HG03066 (cell line): Measurements from ENCODE around the gene CBL.

ENCODE experiments used
- ATAC-seq: cut with Tn5 transposase; IDR thresholded peaks from one replicate; pipeline ENCODE4 v1.9.1; 2021; ENCODE audit warnings: low read depth; ENCODE audit not compliant: unreplicated experiment

Gene CBL

GRCh38 chr11:119340335-119341221, 134.4 kb downstream of the CBL start, which contains the start of gene C1QTNF5:
Gene C1QTNF5 (minus strand): TSS chr11:119340883. CDS start chr11:119340397, 486 bp downstream.
- ATAC-seq, result no peak

DNA sequence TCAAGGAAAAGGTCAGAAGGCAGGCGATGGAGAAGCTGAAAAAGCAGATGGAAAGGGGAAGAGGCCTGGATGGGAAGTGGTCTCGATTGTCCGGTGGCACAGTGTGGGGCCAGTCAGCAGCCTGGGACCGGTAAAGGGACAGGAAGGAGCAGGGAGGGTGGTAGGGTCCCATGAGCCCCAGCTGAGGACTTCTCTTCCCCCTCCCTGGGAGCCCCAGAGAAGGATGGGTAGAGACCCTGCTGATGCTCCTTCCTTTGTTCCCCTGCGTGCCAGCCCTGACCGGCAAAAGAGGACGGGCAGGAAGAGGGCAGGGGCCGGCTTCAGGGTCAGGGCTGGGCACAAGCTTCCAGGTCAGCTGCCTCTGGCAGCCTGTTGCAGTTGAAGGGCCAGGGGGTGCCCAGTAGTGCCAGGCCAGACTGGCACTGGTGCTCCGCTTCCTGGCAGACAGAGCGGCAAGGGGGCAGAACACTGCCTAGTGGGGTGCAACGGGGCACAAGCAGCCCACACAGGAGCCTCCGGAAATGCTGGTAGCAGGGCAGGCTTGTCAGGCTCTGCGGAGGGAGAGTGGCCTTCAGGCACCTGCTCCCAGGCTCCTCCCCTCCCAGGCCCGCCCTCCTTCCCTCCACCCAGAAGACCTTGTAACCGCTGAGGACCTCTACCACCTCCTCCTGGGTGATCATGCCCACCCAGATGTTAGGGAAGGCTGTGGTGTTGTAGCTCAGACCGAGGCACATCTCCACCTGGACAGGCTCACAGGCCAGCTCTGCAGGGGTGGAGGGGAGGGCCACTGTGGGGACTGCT, 135.3 kb downstream of the CBL start:
- ATAC-seq, result no peak

- no peak for ATAC-seq
Measured at GRCh38 chr11:119342023-119342300, 135.8 kb downstream of the CBL start.

DNA sequence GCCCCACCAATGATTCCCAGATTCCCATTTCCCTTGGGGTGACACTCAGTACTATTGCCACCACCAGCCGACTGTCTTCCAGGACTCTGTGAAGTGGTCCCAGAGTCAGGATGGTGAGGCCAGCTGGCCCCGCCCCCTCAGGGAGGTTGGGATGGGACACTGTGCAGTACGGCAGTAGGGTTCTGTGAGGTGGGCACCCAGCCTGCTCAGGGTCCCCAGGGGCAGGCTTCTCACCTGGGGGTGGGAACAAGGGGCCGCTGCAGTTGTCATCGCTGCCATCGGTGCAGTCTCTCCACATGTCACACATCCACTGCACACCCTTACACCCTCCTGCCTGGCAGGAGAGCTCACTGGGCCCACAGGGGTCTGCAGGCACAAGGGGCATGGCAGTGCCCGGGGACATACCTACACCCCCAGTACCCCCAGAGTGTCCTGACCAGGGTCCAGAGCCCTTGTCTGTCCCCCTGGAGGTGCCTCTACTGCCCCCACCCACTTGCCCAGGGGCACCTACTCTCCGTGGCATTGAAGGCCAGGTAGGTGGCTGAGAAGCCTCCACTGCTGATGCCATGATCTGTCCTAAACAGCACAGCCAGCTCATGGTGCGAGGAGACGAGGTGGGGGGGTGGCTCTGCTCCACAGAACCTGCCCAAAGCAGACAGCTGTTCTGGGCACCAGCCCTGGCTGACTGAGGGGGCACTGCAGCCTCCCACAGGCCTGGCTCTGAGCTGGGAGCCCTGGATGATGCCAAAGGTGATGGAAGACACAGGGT, 136.4 kb downstream of the CBL start:
- no peak for ATAC-seq

GRCh38 chr11:119343726-119344125, 137.6 kb downstream of the CBL start:
- ATAC-seq, result no peak

DNA sequence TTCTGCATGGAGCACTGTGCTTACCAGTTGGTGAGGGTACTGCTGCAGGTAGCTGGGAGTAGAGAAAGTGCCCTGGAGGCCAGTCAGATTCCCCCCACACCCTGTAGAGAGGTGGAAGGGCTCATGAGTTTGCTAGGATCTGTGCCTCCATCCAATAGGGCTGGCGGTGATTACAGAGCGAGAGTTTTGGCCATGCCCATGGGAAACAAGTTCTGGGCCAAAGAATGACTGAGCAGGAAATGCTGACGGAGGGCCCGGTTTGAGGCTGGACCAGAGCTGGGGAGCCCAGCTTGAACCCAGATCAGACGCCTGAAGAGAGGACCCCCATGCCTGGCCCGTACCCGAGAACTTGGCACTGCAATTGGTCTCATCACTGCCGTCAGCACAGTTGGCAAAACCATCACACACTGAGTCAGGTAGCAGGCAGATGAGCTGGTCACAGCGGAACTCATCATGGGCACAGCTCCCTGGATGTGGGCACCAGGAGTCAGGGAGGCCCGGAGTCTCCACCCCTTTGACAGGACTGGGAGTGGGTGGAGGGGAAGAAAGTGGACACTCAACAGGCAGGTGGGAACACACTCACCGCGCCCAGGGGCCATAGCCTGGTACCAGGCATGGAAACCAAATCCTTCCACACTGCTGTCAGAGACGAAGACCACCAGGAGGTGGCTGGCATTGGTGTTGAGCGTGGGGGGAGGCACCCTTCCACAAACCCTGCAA, 138.3 kb downstream of the CBL start:
- no peak for ATAC-seq

GRCh38 chr11:119345685-119346084, 139.5 kb downstream of the CBL start:
- no peak for ATAC-seq

- ATAC-seq, result no peak
Measured at GRCh38 chr11:119346605-119347004, 140.5 kb downstream of the CBL start, which contains the start of gene MFRP. Gene MFRP (minus strand): TSS chr11:119346705. CDS start chr11:119346513, 192 bp downstream.

GRCh38 chr11:119347242-119347641, 141.1 kb downstream of the CBL start:
- no peak for ATAC-seq

- no peak for ATAC-seq
Measured at GRCh38 chr11:119347940-119348605, 141.9 kb downstream of the CBL start.

GRCh38 chr11:119350302-119350701, 144.2 kb downstream of the CBL start:
- no peak for ATAC-seq

- ATAC-seq, result no peak
Measured at GRCh38 chr11:119351232-119351631, 145.1 kb downstream of the CBL start.

- ATAC-seq, result no peak
Measured at GRCh38 chr11:119352857-119353260, 146.7 kb downstream of the CBL start.

DNA sequence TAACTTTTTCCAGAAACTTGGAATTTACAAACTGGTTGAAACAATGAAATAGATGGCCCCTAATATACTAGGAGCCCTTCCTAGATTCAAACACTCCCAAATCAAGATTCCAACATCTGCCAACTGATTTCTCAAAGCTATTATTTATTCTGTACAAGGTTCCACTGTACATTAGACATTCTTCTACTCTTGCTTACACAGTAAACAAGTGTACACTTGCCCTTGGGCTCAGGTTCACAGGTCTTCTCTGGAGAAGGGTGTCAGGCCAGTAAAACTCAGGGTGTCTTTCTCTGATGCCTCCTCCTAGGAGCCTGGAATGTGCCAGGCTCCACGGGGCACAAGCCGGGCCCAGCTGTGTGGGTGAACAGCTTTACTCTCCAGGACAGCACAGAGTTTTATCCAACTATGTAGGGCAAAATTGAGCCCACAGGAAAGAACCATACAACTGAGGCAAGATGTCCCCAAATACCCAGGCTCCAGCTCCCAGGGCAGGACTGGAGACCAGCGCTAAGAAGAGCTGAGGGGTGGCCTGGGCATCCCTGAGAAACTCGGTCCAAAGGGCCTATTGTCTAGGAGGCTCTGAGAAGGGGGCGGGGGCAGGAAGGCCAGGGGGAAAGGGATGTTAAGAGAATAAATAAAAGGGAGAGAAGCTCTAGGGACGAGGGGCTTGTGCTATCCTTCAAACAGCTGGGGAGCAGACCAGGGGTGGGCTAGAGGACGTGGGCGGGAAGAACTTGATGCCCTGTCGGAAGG, 149.1 kb downstream of the CBL start:
- ATAC-seq, result no peak

DNA sequence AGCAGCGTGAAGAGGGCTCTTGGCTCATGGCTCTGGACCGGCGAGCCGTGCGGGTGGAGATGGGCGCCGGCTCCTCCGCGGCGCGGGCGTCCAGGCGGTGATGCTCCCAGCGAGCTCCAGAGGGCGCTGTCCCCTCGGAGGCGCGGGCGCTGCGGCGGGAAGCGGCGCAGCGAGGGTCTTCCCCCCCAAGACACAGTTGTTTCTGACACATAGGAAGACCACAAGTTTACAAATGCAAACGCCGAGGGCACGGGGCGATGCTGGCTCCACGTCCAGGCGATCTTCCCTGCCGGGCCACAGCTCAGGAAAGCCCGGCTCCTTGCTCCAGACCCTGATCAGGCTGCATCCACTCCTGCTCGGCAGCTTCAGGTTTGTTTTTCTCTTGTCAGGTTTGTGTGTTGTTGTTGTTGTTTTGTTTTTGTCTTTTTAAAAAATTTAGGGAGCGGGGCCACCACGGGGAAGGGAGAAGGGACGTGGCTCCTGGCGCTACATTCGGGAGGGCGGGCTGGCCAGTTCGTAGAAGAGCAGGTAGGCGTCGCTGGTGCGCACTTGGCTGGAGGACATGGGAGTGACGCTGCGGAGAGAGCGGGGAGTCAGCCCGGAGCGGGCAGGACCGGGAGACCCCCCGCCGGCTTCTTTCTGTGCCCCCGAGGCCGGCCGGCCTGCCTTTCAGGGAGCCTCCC, 150.4 kb downstream of the CBL start:
- peak; percentile 75 for ATAC-seq

GRCh38 chr11:119357074-119357473, 150.9 kb downstream of the CBL start:
- ATAC-seq, result no peak
